DND-41 (cell line): Measurements from ENCODE around the gene CCNI2.

ENCODE experiments used
- ATAC-seq: fragments of 200-7000 bp; cut with Tn5 transposase; 3 replicates; pipeline ENCODE4 v1.9.1; 2021; ENCODE audit warnings: low read depth; ENCODE audit not compliant: insufficient read depth
- DNase-seq: peaks from one replicate; pipeline ENCODE4 v3.0.0-alpha.2; 2020
- H2AFZ ChIP-seq: 2 replicates; pipeline ENCODE4 v1.6.0; 2012; ENCODE audit warnings: low read depth, low read length
- H3K27ac ChIP-seq: 2 replicates; pipeline ENCODE4 v1.5.1; 2012; ENCODE audit warnings: low read length, inconsistent platforms
- H3K27me3 ChIP-seq: fragments of 200-600 bp; sonication (generic); 2 replicates; pipeline ENCODE4 v1.6.0; 2012; ENCODE audit warnings: low read length, mild to moderate bottlenecking, inconsistent platforms; ENCODE audit not compliant: insufficient read depth, poor library complexity
- H3K36me3 ChIP-seq: 2 replicates; pipeline ENCODE4 v1.5.1; 2012; ENCODE audit warnings: low read length, inconsistent platforms; ENCODE audit not compliant: insufficient read depth
- H3K4me1 ChIP-seq: 2 replicates; pipeline ENCODE4 v1.5.1; 2012; ENCODE audit warnings: mild to moderate bottlenecking, low read length; ENCODE audit not compliant: insufficient read depth
- H3K4me2 ChIP-seq: 2 replicates; pipeline ENCODE4 v1.6.0; 2012; ENCODE audit warnings: mild to moderate bottlenecking, moderate library complexity, low read length, inconsistent platforms; ENCODE audit not compliant: insufficient read depth
- H3K4me3 ChIP-seq, 2 experiments: fragments of 200-600 bp in 1 of 2; shearing (Covaris generic) in 1 of 2; 2 replicates each; pipeline ENCODE4 v1.5.1; 2012 to 2016; ENCODE audit warnings: inconsistent platforms in 2 of 2, low read length in 2 of 2, mild to moderate bottlenecking in 2 of 2, low read depth in 1 of 2, moderate library complexity in 1 of 2
- H3K79me2 ChIP-seq: 2 replicates; pipeline ENCODE4 v1.6.0; 2012; ENCODE audit warnings: low read length, inconsistent platforms; ENCODE audit not compliant: insufficient read depth
- H3K9ac ChIP-seq: 2 replicates; pipeline ENCODE4 v1.6.0; 2012; ENCODE audit warnings: low read depth, mild to moderate bottlenecking, inconsistent platforms, low read length, moderate library complexity
- H3K9me3 ChIP-seq: 2 replicates; pipeline ENCODE4 v1.5.1; 2012; ENCODE audit warnings: low read length, moderate library complexity, mild to moderate bottlenecking, inconsistent platforms; ENCODE audit not compliant: insufficient read depth, severe bottlenecking
- H4K20me1 ChIP-seq: 2 replicates; pipeline ENCODE4 v1.6.0; 2012; ENCODE audit warnings: low read length; ENCODE audit not compliant: insufficient read depth
- EZH2 ChIP-seq: IDR thresholded peaks from 3 replicates; pipeline ENCODE4 v1.6.1; 2012; ENCODE audit warnings: borderline replicate concordance, low read depth, mild to moderate bottlenecking, moderate library complexity, low read length, inconsistent platforms; ENCODE audit not compliant: severe bottlenecking
- TF ChIP-seq, protein P1 (sequence below): IDR thresholded peaks from 2 replicates; pipeline ENCODE4 v1.5.1; 2012; ENCODE audit warnings: borderline replicate concordance, low read length, moderate library complexity, mild to moderate bottlenecking; ENCODE audit not compliant: poor library complexity, severe bottlenecking; ENCODE audit errors: extremely low read depth

Gene CCNI2

DNA sequence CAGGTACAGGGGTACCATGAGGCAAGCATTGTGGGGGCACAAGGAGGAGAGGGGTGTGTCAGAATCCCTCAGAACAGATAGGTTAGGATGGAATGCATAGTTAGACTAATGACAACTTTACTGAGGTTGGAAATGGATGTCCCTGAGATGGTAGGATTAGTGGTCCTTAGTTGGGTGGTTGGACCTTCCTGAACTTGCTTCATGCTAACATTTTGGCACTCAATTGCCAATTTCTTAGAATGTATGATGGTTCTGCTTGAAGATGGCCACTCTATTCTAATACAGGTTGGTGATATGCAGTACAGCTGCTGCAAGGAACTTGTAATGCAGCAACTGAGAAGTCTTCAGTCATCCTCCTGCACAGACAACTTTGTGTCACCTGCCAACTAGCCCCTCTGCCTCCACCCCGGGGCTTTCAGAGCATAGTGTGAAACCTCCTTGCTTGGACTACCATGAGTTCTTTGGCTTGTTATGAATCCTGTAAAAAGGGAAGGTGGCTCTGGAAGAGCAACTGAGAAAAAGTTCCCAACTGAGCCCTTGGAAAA is 5.4 kb downstream of the CCNI2 start:
- Histone ChIP-seq H3K4me1 (no peaks in the 10 kb centered on the region), H3K27me3 (no peaks in the 10 kb centered on the region), H3K36me3 (peaks cover 5% of the 10 kb centered on the region; the same call in 1 of the 2 replicates), H3K4me3 (no peak overlapping the region), H3K9ac (no peak overlapping the region), H3K27ac (no peak overlapping the region), H4K20me1 (no peaks in the 10 kb centered on the region), H2AFZ (no peak overlapping the region), H3K79me2 (no peaks in the 10 kb centered on the region), H3K9me3 (no peaks in the 10 kb centered on the region), H3K4me2 (no peak overlapping the region)
- DNase-seq (peak; percentile 1), ATAC-seq (no peak)
- TF ChIP-seq EZH2, result no peak
- TF ChIP-seq, protein P1, sequence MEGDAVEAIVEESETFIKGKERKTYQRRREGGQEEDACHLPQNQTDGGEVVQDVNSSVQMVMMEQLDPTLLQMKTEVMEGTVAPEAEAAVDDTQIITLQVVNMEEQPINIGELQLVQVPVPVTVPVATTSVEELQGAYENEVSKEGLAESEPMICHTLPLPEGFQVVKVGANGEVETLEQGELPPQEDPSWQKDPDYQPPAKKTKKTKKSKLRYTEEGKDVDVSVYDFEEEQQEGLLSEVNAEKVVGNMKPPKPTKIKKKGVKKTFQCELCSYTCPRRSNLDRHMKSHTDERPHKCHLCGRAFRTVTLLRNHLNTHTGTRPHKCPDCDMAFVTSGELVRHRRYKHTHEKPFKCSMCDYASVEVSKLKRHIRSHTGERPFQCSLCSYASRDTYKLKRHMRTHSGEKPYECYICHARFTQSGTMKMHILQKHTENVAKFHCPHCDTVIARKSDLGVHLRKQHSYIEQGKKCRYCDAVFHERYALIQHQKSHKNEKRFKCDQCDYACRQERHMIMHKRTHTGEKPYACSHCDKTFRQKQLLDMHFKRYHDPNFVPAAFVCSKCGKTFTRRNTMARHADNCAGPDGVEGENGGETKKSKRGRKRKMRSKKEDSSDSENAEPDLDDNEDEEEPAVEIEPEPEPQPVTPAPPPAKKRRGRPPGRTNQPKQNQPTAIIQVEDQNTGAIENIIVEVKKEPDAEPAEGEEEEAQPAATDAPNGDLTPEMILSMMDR, result no peak

DNA sequence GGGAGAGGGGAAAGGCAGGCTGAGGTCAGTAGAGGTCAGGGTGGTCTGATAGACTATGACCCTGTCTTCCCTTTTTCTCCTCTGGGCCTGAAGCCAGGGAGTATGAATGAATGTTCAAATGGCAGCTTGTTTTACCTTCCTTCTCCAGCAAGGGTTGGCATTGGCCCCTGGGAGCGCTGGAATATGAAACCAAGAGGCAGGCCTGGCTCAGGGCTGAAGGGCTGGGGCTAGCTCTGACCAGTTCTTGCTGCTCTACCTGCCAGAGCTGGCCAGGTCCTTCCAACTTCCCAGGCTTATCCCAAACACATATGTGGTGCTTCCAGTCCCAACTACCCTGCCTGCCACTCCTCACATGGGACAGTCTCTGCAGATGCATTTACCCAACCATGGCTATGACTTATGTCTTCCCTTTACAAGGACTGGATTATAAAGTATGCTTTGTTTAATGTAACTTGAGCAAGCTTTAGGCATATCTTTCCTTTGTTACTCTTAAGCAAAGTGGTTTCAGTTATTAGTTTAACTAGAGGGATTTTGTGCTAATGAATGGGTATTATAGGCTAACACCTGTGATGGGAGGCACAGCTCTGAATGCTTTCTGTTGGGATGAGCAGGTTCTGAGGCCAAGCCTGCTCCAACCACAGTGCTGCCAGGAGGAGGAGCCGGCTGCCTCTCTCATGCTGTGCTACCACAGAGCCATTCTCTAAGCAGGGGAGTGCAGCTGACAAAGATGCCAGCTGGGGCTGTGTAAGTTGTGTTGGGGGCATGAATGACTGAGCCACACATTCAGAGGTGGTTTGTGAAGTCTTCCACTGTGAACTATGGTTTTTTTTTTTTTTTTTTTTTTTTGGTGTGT is 6.1 kb downstream of the CCNI2 start:
- peaks cover 7% of the 10 kb centered on the region; the same call in 1 of the 2 replicates for H3K36me3 ChIP-seq
- H3K9ac ChIP-seq, result no peak overlapping the region
- H4K20me1 ChIP-seq, result no peaks in the 10 kb centered on the region
- H3K4me2 ChIP-seq, result no peak overlapping the region
- no peak overlapping the region for H3K27ac ChIP-seq
- H3K4me1 ChIP-seq, result no peaks in the 10 kb centered on the region
- DNase-seq, result peak; percentile 67
- ATAC-seq, result peak; percentile 96
- H3K79me2 ChIP-seq, result no peaks in the 10 kb centered on the region
- no peaks in the 10 kb centered on the region for H3K9me3 ChIP-seq
- no peak overlapping the region for H2AFZ ChIP-seq
- no peaks in the 10 kb centered on the region for H3K27me3 ChIP-seq
- no peak overlapping the region for H3K4me3 ChIP-seq
- no peak for TF ChIP-seq EZH2
- TF ChIP-seq, protein P1, result peak; percentile 41

DNA sequence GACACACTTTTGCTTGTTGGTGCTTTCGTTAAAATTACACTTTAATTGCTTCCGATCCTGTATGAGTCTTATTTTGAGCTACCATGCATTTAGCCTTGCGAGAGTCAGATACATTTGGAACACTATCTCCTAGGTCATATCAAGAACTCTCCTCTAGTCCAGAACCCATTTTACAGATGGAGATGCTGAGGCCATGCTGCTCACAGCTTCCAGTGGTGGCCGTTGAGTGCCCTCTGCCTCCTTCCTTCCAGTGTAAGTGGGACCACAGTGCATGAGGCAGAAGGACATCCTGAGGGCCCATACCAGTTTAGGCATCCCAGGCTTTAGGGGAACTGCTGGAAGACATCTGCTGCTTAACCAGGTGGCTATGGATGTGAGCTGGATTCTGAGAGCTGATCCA is 6.9 kb downstream of the CCNI2 start:
- no peak for DNase-seq
- Histone ChIP-seq H3K27me3 (no peaks in the 10 kb centered on the region), H3K9me3 (no peaks in the 10 kb centered on the region), H3K4me2 (no peak overlapping the region), H3K36me3 (peaks cover 14% of the 10 kb centered on the region; the same call in 1 of the 2 replicates), H3K4me1 (no peaks in the 10 kb centered on the region), H4K20me1 (no peaks in the 10 kb centered on the region), H3K27ac (no peak overlapping the region), H3K4me3 (no peak overlapping the region), H3K9ac (no peak overlapping the region), H2AFZ (no peak overlapping the region), H3K79me2 (no peaks in the 10 kb centered on the region)
- TF ChIP-seq, protein P1, result no peak
- TF ChIP-seq EZH2, result no peak
- ATAC-seq, result no peak
